ENCODE results near the gene JAKMIP2. TPM values are rescaled to one million over a fixed set of nuclear protein-coding genes. Genes with fewer than 3 reads are reported as not detected.

The JAKMIP2 gene
- total and polyA plus RNA-seq, 9 donors: 2.0 to 4.6 (median 2.3) TPM

DNA sequence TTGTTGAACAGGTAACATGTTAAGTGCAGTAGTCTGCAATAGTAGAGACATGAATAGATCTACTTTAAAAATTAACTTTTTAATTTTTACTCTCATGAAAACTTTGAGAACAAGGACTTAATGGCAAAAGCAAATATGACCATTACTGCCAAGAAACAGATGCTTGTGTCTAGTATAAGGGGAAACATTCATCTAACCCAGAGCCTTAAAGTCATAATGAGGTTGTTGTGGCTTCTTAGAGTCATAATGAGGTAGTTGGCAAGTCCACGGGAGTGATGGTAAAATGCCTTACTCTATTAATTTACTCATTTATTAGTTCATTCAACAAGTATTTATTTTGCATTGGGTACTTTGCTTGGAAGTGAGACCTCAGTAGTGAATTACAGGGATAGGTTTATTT is 71.5 kb downstream of the JAKMIP2 start:
- Histone ChIP-seq H3K27ac (ENCODE audit: low read length) (no peak overlapping the region), H3K27me3 (ENCODE audit: control insufficient read depth, insufficient read depth, low read length) (no peaks in the 10 kb centered on the region), H3K4me3 (ENCODE audit: low read length) (no peak overlapping the region), H3K36me3 (ENCODE audit: control insufficient read depth, insufficient read depth, low read length) (no peaks in the 10 kb centered on the region), H3K9me3 (replicated peaks; ENCODE audit: control insufficient read depth, low read depth, low read length) (no peaks in the 10 kb centered on the region), H3K4me1 (ENCODE audit: control insufficient read depth, insufficient read depth, low read length) (no peaks in the 10 kb centered on the region)
- DNase-seq: no peak
- WGBS (ENCODE audit: insufficient coverage): no CpG with 5 or more reads among the region's 1 CpG

DNA sequence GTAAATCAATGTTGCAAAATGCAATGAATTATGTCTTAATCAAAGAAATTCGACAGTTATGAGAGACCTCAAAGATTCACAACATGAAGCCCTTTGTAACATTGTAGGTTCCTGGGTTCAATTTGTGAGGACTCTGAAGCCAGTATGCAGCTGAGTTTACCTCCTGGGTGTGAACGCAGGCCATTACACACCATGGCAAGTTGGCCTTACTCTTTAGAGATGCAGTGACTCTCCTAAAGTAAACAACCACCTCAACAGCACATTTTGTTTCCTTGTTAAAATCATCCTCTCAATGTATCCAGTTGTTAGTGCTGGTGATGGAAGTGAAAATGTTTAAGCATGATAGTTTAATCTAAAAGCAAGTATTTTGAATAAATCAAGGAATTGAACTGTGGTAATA is 73.8 kb downstream of the JAKMIP2 start:
- no peak overlapping the region for H3K4me3 ChIP-seq (ENCODE audit: low read length)
- H3K9me3 ChIP-seq (replicated peaks; ENCODE audit: control insufficient read depth, low read depth, low read length): no peaks in the 10 kb centered on the region
- H3K27me3 ChIP-seq (ENCODE audit: control insufficient read depth, insufficient read depth, low read length): no peaks in the 10 kb centered on the region
- DNase-seq: no peak
- H3K27ac ChIP-seq (ENCODE audit: low read length): no peak overlapping the region
- WGBS (ENCODE audit: insufficient coverage): 43% methylated on average over 1 of the region's 2 CpGs
- H3K4me1 ChIP-seq (ENCODE audit: control insufficient read depth, insufficient read depth, low read length): no peaks in the 10 kb centered on the region
- H3K36me3 ChIP-seq (ENCODE audit: control insufficient read depth, insufficient read depth, low read length): no peaks in the 10 kb centered on the region

DNA sequence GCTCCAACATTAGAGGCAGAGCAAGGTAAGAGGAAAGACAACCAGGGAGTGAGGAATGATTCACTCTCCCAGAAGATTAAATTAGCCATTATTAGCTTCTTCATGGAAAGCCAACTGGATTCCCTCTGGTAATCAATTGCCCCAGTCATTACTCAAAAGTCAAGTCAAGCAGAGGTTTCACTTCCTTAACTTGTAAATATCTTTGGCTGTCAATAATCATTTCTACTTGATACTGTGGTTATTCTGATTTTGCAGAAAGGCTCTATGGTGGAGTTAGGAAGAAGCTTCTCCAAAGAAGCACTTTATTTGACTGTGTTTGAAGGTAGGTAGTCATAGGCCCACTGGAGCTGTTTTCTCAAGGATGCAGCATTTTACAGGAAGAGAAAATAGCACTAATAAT is 78.0 kb downstream of the JAKMIP2 start:
- Histone ChIP-seq H3K27ac (ENCODE audit: low read length) (no peak overlapping the region), H3K4me1 (ENCODE audit: control insufficient read depth, insufficient read depth, low read length) (no peaks in the 10 kb centered on the region), H3K4me3 (ENCODE audit: low read length) (no peak overlapping the region), H3K27me3 (ENCODE audit: control insufficient read depth, insufficient read depth, low read length) (no peaks in the 10 kb centered on the region), H3K9me3 (replicated peaks; ENCODE audit: control insufficient read depth, low read depth, low read length) (no peaks in the 10 kb centered on the region), H3K36me3 (ENCODE audit: control insufficient read depth, insufficient read depth, low read length) (no peaks in the 10 kb centered on the region)
- no peak for DNase-seq

DNA sequence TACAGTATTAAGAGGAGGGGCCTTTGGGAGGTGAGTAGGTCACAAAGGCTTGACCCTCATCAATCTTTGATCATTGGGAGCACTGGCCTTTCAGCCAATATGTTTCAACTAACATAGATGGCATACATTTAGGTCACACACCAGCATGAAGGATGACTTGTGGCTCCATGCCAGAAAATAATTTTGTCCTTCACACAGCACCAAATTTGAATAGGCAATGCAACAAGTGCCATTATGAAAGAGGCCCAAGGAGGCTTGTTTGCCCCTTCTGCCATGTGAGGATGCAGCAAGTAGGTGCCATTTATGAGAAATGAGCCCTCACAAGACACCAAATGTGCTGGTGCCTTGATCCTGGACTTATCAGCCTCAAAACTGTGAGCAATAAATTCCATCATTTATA is 81.1 kb downstream of the JAKMIP2 start:
- no peak for DNase-seq
- Histone ChIP-seq H3K9me3 (replicated peaks; ENCODE audit: control insufficient read depth, low read depth, low read length) (peaks cover 6% of the 10 kb centered on the region), H3K4me3 (ENCODE audit: low read length) (no peak overlapping the region), H3K36me3 (ENCODE audit: control insufficient read depth, insufficient read depth, low read length) (no peaks in the 10 kb centered on the region), H3K27me3 (ENCODE audit: control insufficient read depth, insufficient read depth, low read length) (no peaks in the 10 kb centered on the region), H3K27ac (ENCODE audit: low read length) (no peak overlapping the region), H3K4me1 (ENCODE audit: control insufficient read depth, insufficient read depth, low read length) (no peaks in the 10 kb centered on the region)

DNA sequence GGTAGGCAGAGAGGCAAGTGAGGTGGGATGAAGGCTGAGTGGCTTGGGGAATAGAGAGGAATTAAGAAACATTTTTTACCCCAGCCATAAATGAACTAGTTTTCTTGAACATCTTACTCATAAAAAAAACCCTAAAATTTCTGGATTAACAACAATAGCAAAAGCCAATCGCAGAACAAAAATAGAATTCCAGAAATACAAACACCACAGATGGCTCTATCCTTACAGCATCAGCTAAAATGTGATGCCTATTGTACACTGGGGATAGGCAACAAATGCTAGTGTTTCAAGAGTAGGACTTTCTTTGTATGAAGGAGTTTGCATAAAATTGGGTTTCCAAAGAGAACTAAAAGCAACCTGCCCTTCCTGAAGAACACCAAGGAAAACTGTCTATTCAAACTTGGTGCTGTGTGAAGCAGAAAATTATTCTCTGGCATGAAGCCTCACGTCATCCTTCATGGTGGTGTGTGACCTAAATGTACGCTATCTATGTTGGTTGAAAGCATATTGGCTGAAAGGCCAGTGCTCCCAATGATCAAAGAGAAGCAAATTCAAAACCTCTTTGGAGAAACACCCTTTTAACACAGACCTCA is 82.9 kb downstream of the JAKMIP2 start:
- no peak for DNase-seq
- Histone ChIP-seq H3K27me3 (ENCODE audit: control insufficient read depth, insufficient read depth, low read length) (no peaks in the 10 kb centered on the region), H3K4me1 (ENCODE audit: control insufficient read depth, insufficient read depth, low read length) (no peaks in the 10 kb centered on the region), H3K9me3 (replicated peaks; ENCODE audit: control insufficient read depth, low read depth, low read length) (peaks cover 6% of the 10 kb centered on the region), H3K4me3 (ENCODE audit: low read length) (no peak overlapping the region), H3K36me3 (ENCODE audit: control insufficient read depth, insufficient read depth, low read length) (no peaks in the 10 kb centered on the region), H3K27ac (ENCODE audit: low read length) (no peak overlapping the region)
- WGBS (ENCODE audit: insufficient coverage): no CpG with 5 or more reads among the region's 3 CpGs

DNA sequence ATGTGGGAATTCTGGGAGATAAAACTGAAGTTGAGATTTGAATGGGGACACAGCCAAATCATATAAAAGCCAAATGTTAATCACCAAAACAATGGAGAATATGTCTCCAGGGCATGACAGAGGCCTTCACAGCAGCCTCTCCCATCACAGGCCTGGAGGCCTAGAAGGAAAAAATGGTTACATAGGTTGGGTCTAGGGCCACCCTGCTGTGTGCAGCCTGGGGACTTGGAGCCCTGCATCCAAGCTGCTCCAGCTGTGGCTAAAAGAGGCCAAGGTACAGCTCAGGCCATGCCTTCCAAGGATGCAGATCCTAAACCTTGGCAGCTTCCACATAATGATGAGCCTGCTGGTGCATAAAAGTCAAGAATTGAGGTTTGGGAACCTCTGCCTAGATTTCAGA is 85.1 kb downstream of the JAKMIP2 start:
- Histone ChIP-seq H3K9me3 (replicated peaks; ENCODE audit: control insufficient read depth, low read depth, low read length) (peaks cover 6% of the 10 kb centered on the region), H3K36me3 (ENCODE audit: control insufficient read depth, insufficient read depth, low read length) (no peaks in the 10 kb centered on the region), H3K4me3 (ENCODE audit: low read length) (no peak overlapping the region), H3K27me3 (ENCODE audit: control insufficient read depth, insufficient read depth, low read length) (no peaks in the 10 kb centered on the region), H3K27ac (ENCODE audit: low read length) (no peak overlapping the region), H3K4me1 (ENCODE audit: control insufficient read depth, insufficient read depth, low read length) (peaks cover 2% of the 10 kb centered on the region)
- no peak for DNase-seq

DNA sequence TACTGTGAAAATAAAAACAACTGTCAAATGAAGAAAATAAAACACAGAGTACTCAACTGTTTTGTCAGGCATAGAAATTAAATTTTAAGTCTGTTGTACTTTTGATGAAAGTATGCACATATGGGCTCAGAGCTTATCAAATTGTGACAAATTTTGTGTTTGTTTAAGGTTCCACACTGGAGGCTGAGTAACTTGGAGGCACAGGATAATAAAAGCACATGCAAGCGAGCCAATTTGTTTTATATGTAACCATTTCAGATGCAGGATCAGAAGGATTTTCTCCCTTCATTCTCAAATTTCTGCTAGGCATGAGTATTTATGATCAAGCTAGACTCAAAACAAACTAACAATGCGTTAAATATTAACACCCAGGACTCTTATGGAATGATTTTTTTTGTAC is 87.8 kb downstream of the JAKMIP2 start:
- no CpG with 5 or more reads among the region's 2 CpGs for WGBS (ENCODE audit: insufficient coverage)
- DNase-seq: no peak
- no peak overlapping the region for H3K4me3 ChIP-seq (ENCODE audit: low read length)
- H3K4me1 ChIP-seq (ENCODE audit: control insufficient read depth, insufficient read depth, low read length): peaks cover 2% of the 10 kb centered on the region
- H3K36me3 ChIP-seq (ENCODE audit: control insufficient read depth, insufficient read depth, low read length): no peaks in the 10 kb centered on the region
- no peaks in the 10 kb centered on the region for H3K27me3 ChIP-seq (ENCODE audit: control insufficient read depth, insufficient read depth, low read length)
- H3K27ac ChIP-seq (ENCODE audit: low read length): no peak overlapping the region
- H3K9me3 ChIP-seq (replicated peaks; ENCODE audit: control insufficient read depth, low read depth, low read length): peaks cover 6% of the 10 kb centered on the region

DNA sequence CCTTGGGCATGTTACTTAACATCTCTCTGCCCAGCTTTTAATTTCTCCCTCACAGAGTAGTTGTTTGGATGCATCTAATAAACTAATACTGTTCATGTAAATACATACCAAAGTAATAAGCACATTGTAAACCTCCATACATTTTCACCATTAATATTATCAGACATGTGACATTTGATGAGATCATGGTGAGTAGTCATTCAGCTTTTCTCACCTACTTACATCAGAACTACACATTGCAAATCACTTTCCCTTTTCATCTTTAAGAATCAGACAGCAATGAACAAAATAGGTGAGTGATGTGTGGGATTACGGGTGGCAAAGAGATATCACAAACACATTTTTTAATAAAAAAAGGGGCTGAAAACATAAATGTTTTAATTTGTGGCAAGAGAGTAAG is 89.3 kb downstream of the JAKMIP2 start:
- H3K4me1 ChIP-seq (ENCODE audit: control insufficient read depth, insufficient read depth, low read length): peaks cover 4% of the 10 kb centered on the region
- no peak overlapping the region for H3K27ac ChIP-seq (ENCODE audit: low read length)
- WGBS (ENCODE audit: insufficient coverage): no CpG with 5 or more reads among the region's 1 CpG
- DNase-seq: no peak
- peaks cover 6% of the 10 kb centered on the region for H3K9me3 ChIP-seq (replicated peaks; ENCODE audit: control insufficient read depth, low read depth, low read length)
- H3K36me3 ChIP-seq (ENCODE audit: control insufficient read depth, insufficient read depth, low read length): no peaks in the 10 kb centered on the region
- H3K4me3 ChIP-seq (ENCODE audit: low read length): no peak overlapping the region
- no peaks in the 10 kb centered on the region for H3K27me3 ChIP-seq (ENCODE audit: control insufficient read depth, insufficient read depth, low read length)

DNA sequence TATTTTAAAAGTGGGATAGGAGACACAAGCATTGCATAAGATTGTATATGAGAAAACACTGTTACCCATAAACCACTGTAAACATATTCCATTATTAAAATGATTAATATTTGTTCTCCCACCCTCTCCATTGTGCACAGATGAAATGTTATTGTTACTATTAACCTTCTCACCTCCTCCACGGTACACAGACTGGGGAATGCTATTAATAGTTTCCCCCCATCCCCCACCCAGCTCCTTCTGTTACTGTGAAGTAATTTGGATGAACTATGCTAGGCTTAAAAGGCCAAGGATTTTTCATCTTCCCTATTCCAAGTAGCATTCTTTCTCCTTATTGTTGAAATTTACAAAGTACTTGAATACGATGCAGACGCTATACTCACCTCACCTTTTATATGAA is 91.4 kb downstream of the JAKMIP2 start:
- Histone ChIP-seq H3K9me3 (replicated peaks; ENCODE audit: control insufficient read depth, low read depth, low read length) (no peaks in the 10 kb centered on the region), H3K27me3 (ENCODE audit: control insufficient read depth, insufficient read depth, low read length) (no peaks in the 10 kb centered on the region), H3K27ac (ENCODE audit: low read length) (no peak overlapping the region), H3K4me1 (ENCODE audit: control insufficient read depth, insufficient read depth, low read length) (peaks cover 4% of the 10 kb centered on the region), H3K36me3 (ENCODE audit: control insufficient read depth, insufficient read depth, low read length) (no peaks in the 10 kb centered on the region), H3K4me3 (ENCODE audit: low read length) (no peak overlapping the region)
- 50% methylated on average over 2 of the region's 3 CpGs for whole genome bisulfite sequencing (ENCODE audit: insufficient coverage)
- DNase-seq: no peak

DNA sequence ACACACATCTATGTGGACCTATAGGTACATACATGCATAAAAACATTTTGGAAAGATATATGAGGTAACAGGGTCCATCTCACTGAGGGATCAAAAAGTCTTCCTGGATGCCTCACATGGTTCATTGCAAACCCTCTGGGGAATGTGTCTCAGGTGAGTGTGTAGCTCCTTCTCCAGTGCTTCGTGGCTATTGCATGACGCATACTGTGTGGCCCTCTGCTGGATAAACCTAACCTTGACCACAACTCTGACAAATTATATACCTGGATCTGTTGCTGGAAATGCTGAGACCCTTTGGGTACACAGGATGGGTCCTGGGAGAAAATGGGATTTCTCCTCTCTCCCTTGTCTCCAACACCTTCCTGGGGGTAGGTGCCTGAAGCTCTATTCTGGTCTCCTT is 91.9 kb downstream of the JAKMIP2 start:
- DNase-seq: no peak
- Histone ChIP-seq H3K27ac (ENCODE audit: low read length) (no peak overlapping the region), H3K4me1 (ENCODE audit: control insufficient read depth, insufficient read depth, low read length) (peaks cover 4% of the 10 kb centered on the region), H3K36me3 (ENCODE audit: control insufficient read depth, insufficient read depth, low read length) (no peaks in the 10 kb centered on the region), H3K27me3 (ENCODE audit: control insufficient read depth, insufficient read depth, low read length) (no peaks in the 10 kb centered on the region), H3K9me3 (replicated peaks; ENCODE audit: control insufficient read depth, low read depth, low read length) (no peaks in the 10 kb centered on the region), H3K4me3 (ENCODE audit: low read length) (no peak overlapping the region)
- WGBS (ENCODE audit: insufficient coverage): no CpG with 5 or more reads among the region's 2 CpGs

DNA sequence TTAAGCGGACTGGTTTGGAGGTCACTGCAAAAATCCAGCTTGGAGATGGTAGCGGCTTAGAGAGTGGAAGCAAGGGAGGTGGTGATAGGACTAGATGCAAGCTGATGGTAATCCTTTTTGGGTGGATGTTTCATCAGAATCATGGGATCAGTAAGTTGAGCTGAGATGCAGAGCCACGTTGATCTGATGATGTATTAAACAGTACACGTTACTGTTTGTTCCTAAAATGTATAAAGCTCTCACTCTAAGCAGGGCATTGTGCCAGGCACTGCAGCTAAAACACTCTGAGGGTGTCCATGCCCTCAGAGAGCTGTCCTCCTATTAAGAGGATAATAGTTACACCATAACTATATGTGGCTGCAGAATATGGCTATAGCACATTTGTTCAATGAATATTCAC is 93.1 kb downstream of the JAKMIP2 start:
- no peak for DNase-seq
- no peaks in the 10 kb centered on the region for H3K27me3 ChIP-seq (ENCODE audit: control insufficient read depth, insufficient read depth, low read length)
- H3K36me3 ChIP-seq (ENCODE audit: control insufficient read depth, insufficient read depth, low read length): no peaks in the 10 kb centered on the region
- no peaks in the 10 kb centered on the region for H3K9me3 ChIP-seq (replicated peaks; ENCODE audit: control insufficient read depth, low read depth, low read length)
- no peak overlapping the region for H3K4me3 ChIP-seq (ENCODE audit: low read length)
- no peak overlapping the region for H3K27ac ChIP-seq (ENCODE audit: low read length)
- 89% methylated on average over 2 of the region's 4 CpGs for WGBS (ENCODE audit: insufficient coverage)
- peaks cover 4% of the 10 kb centered on the region for H3K4me1 ChIP-seq (ENCODE audit: control insufficient read depth, insufficient read depth, low read length)
